ENCODE measurements around the gene OMA1.

DNA sequence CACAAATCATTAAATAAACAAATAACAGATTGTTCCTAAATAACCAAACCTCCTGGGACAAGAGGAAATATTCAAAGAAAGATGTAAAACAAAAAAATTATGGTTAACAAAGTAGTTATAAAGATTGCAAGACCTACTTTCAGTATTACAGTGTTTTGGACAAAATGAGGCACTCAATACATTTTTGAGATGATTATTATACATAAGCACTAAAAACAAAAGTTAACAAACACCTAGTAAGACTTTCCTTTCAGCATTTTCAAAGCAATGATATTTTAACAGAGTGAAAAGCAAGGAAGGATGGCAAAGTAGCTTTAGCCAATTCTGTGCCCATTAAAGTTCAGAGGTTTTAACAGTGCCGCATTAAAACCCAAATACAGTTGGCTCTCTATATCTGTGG, 17.2 kb downstream of the OMA1 start:
- TF ChIP-seq ZNF384 (IDR thresholded peaks at IDR 0.05) (no peak), HDGF (IDR thresholded peaks at IDR 0.05; ENCODE audit: borderline replicate concordance) (no peak), SP1 (IDR thresholded peaks at IDR 0.05) (no peak), BHLHE40 (IDR thresholded peaks at IDR 0.05; ENCODE audit: borderline replicate concordance) (no peak), L3MBTL2 (conservative IDR thresholded peaks at IDR 0.05) (no peak)
